HCT116 (cell line): Measurements from ENCODE around the gene GCNT3. TPM values are rescaled to one million over a fixed set of nuclear protein-coding genes. Genes with fewer than 3 reads are reported as not detected.
"Not testable (repeated sequence)": the region's sequence is repeated elsewhere in the genome, so short reads cannot be mapped to it uniquely, and the experiment has no call there.

Experiments used
- ATAC-seq: fragments of 200-7000 bp; cut with Tn5 transposase; 2 replicates; pipeline ENCODE4 v1.9.1; 2020; ENCODE audit warnings: mild to moderate bottlenecking, moderate library complexity
- BruUV-seq: library from RNA; stranded (reverse); fragments of 400-500 nt; replicated peaks from 2 replicates; lab custom pipeline; 2021; lab: Mats Ljungman, UMichigan
- CTCF ChIA-PET: fragments of 300-600 bp; sonication (Branson Sonifier 250); formaldehyde crosslinking; loops from one replicate; lab custom pipeline; 2021; ENCODE audit warnings: antibody characterized with exemption; lab: Charles Lee
- POLR2A ChIA-PET: fragments of 300-600, 350-600 bp; sonication (Branson Sonifier 250); formaldehyde crosslinking; loops from one replicate; lab custom pipeline; 2021; ENCODE audit warnings: antibody characterized with exemption; lab: Charles Lee
- RAD21 ChIA-PET, 2 experiments: fragments of 300-600 bp; sonication (Branson Sonifier 250); formaldehyde crosslinking; loops; one replicate each; lab custom pipeline; 2023; ENCODE audit warnings: low total read pairs in 2 of 2; ENCODE audit not compliant: uncharacterized antibody in 2 of 2, unreplicated experiment in 2 of 2, low non-redundant PET in 1 of 2; lab: Charles Lee
- DNase-seq: peaks from one replicate; pipeline ENCODE4 v3.0.0-alpha.2; 2010; ENCODE audit warnings: low read depth, low spot score
- H2AFZ ChIP-seq: fragments of 200-600 bp; shearing (Covaris generic), sonication (generic); 2 replicates; pipeline ENCODE4 v1.6.1; 2017; ENCODE audit warnings: low read depth, mixed run types, mixed read lengths, antibody characterized with exemption, low read length; ENCODE audit not compliant: poor library complexity, severe bottlenecking
- H3K27ac ChIP-seq: 2 replicates; pipeline ENCODE4 v1.5.1; 2012; ENCODE audit warnings: low read depth, low read length
- H3K27me3 ChIP-seq: fragments of 200-600 bp; sonication (generic); 2 replicates; pipeline ENCODE4 v1.6.1; 2016; ENCODE audit warnings: mixed run types, low read length, mixed read lengths; ENCODE audit not compliant: insufficient read depth
- H3K36me3 ChIP-seq, 2 experiments: fragments of 200-500 bp in 1 of 2; fragments of 200-600 bp in 1 of 2; sonication (Bioruptor generic) in 1 of 2; sonication (generic) in 1 of 2; 2 replicates each; pipeline versions ENCODE4 v1.5.1 to v1.6.1; 2014 to 2016; ENCODE audit warnings: low read length in 2 of 2, inconsistent platforms in 1 of 2, mixed read lengths in 1 of 2, mixed run types in 1 of 2; ENCODE audit not compliant: insufficient read depth in 2 of 2, control insufficient read depth in 1 of 2
- H3K4me1 ChIP-seq, 2 experiments: fragments of 200-600 bp in 1 of 2; sonication (generic) in 1 of 2; 2 replicates each; pipeline versions ENCODE4 v1.5.1 to v1.6.1; 2012 to 2017; ENCODE audit warnings: low read length in 2 of 2, inconsistent platforms in 1 of 2, mild to moderate bottlenecking in 1 of 2, mixed read lengths in 1 of 2, mixed run types in 1 of 2, moderate library complexity in 1 of 2; ENCODE audit not compliant: insufficient read depth in 2 of 2, control insufficient read depth in 1 of 2
- H3K4me2 ChIP-seq: fragments of 200-600 bp; sonication (generic); 2 replicates; pipeline ENCODE4 v1.6.1; 2017; ENCODE audit warnings: mixed run types, low read length, mixed read lengths
- H3K4me3 ChIP-seq, 2 experiments: fragments of 200-600 bp in 1 of 2; sonication (generic) in 1 of 2; replicated peaks in 1 of 2; 2 replicates each; pipeline ENCODE4 v1.5.1; 2011 to 2016; ENCODE audit warnings: low read length in 2 of 2, control low read depth in 1 of 2, low read depth in 1 of 2, mild to moderate bottlenecking in 1 of 2, mixed read lengths in 1 of 2, mixed run types in 1 of 2
- H3K79me2 ChIP-seq: fragments of 200-600 bp; sonication (generic); 2 replicates; pipeline ENCODE4 v1.6.1; 2017; ENCODE audit warnings: mild to moderate bottlenecking, mixed run types, low read length, moderate library complexity, mixed read lengths; ENCODE audit not compliant: insufficient read depth
- H3K9ac ChIP-seq: fragments of 200-600 bp; sonication (generic); 2 replicates; pipeline ENCODE4 v1.6.1; 2016; ENCODE audit warnings: low read length, mixed read lengths
- H3K9me2 ChIP-seq: fragments of 200-600 bp; sonication (generic), shearing (Covaris generic); 2 replicates; pipeline ENCODE4 v1.6.1; 2017; ENCODE audit warnings: mixed run types, mild to moderate bottlenecking, moderate library complexity; ENCODE audit not compliant: insufficient read depth
- H3K9me3 ChIP-seq, 2 experiments: fragments of 200-500 bp in 1 of 2; fragments of 200-600 bp in 1 of 2; sonication (Bioruptor generic) in 1 of 2; sonication (generic) in 1 of 2; 2 replicates each; pipeline ENCODE4 v1.6.1; 2014 to 2017; ENCODE audit warnings: low read length in 2 of 2, mixed read lengths in 2 of 2, inconsistent platforms in 1 of 2, low read depth in 1 of 2, mild to moderate bottlenecking in 1 of 2, mixed run types in 1 of 2, moderate library complexity in 1 of 2; ENCODE audit not compliant: control insufficient read depth in 1 of 2, insufficient read depth in 1 of 2
- H4K20me1 ChIP-seq: fragments of 200-600 bp; sonication (generic), shearing (Covaris generic); 2 replicates; pipeline ENCODE4 v1.6.1; 2017; ENCODE audit warnings: mixed run types, mild to moderate bottlenecking, moderate library complexity; ENCODE audit not compliant: insufficient read depth
- CEBPB ChIP-seq: IDR thresholded peaks from 2 replicates; pipeline ENCODE4 v1.6.1; 2012; ENCODE audit warnings: low read depth
- RAD21 ChIP-seq: IDR thresholded peaks from 2 replicates; pipeline ENCODE4 v1.6.1; 2012; ENCODE audit warnings: low read depth, mild to moderate bottlenecking
- intact Hi-C: fragments of 100-400 bp; cut with micrococcal nuclease; formaldehyde crosslinking; loops from 2 replicates; pipeline ENCODE4 v1.10.0; 2022
- total RNA-seq: library from RNA; stranded (reverse); gene quantifications from one replicate; pipeline ENCODE4 v1.2.1, GENCODE V29; 2021; ENCODE audit not compliant: unreplicated experiment
- TF ChIP-seq, protein P1 (sequence below), 3 experiments: fragments of 200-600 bp in 1 of 3; sonication (generic) in 1 of 3; IDR thresholded peaks in 2 of 3; conservative IDR thresholded peaks in 1 of 3; 2 replicates each; pipeline ENCODE4 v1.5.1; 2012 to 2017; ENCODE audit warnings: low read depth in 2 of 3, low read length in 2 of 3, antibody characterized with exemption in 1 of 3, borderline replicate concordance in 1 of 3, control low read depth in 1 of 3, mild to moderate bottlenecking in 1 of 3, mixed read lengths in 1 of 3, mixed run types in 1 of 3, moderate library complexity in 1 of 3; ENCODE audit not compliant: insufficient read depth in 1 of 3
- TF ChIP-seq, protein P2 (sequence below): IDR thresholded peaks from 2 replicates; pipeline ENCODE4 v1.6.1; 2012

The GCNT3 gene
- total RNA-seq, 1 experiment from 2014 or later, result 5.6 TPM

DNA sequence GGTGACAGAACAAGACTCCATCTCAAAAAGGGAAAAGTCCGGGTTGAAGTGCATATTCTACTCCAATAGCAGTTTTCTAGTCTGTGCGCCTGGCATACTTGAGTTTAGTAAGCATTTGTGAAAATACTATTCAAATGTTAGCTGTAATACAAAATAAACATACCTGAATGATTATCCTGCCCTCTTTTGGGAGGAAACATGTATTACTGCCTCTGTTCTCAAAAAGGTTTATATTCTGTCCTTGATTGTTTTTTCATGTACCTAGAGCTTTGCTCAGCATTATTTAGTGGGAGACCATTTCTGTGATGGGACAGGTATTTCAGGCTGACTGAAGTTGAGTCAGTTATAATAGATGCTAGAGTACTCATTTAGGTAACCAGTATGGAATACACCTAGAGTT is 25.9 kb downstream of the GCNT3 start:
- not testable (repeated sequence) for BruUV-seq, H2AFZ ChIP-seq, H4K20me1 ChIP-seq, DNase-seq, H3K4me2 ChIP-seq
- TF ChIP-seq, protein P1, sequence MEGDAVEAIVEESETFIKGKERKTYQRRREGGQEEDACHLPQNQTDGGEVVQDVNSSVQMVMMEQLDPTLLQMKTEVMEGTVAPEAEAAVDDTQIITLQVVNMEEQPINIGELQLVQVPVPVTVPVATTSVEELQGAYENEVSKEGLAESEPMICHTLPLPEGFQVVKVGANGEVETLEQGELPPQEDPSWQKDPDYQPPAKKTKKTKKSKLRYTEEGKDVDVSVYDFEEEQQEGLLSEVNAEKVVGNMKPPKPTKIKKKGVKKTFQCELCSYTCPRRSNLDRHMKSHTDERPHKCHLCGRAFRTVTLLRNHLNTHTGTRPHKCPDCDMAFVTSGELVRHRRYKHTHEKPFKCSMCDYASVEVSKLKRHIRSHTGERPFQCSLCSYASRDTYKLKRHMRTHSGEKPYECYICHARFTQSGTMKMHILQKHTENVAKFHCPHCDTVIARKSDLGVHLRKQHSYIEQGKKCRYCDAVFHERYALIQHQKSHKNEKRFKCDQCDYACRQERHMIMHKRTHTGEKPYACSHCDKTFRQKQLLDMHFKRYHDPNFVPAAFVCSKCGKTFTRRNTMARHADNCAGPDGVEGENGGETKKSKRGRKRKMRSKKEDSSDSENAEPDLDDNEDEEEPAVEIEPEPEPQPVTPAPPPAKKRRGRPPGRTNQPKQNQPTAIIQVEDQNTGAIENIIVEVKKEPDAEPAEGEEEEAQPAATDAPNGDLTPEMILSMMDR (IDR thresholded peaks at IDR 0.05 in 2 of 3, conservative IDR thresholded peaks at IDR 0.05 in 1 of 3; ENCODE audit: borderline replicate concordance in 1 of 3, insufficient read depth in 1 of 3, low read depth in 2 of 3, low read length in 2 of 3), result peak in 2 of 3 experiments; percentile 18 to 35; a peak in 3 of 6 replicates
- TF ChIP-seq RAD21, result peak; percentile 37; the same call in 1 of the 2 replicates
- TF ChIP-seq, all 23 proteins: peak for 2; not testable (repeated sequence) for 21
- H3K36me3 ChIP-seq, result peaks cover 6 to 20% of the 10 kb centered on the region in 2 experiments; a peak in 2 of 4 replicates
- H3K9ac ChIP-seq, POLR2A ChIA-PET, H3K27me3 ChIP-seq, H3K9me3 ChIP-seq, H3K9me2 ChIP-seq, H3K4me3 ChIP-seq, H3K27ac ChIP-seq, H3K4me1 ChIP-seq: not testable (repeated sequence)
- 0 out of 2 replicates have a peak, but pooled peaks have one; percentile 19 for ATAC-seq
- ChIA-PET CTCF (interaction anchor here (0.6 to 1.5 kb wide), 4 partner anchors 14 to 109 kb away, joined by 3 to 15 read pairs (median 4); no protein-coding TSS in a partner anchor), RAD21 (interaction anchor here in 1 of 2 experiments (0.5 kb wide), 1 partner anchor 101 kb away, joined by 3 read pairs; no protein-coding TSS in a partner anchor)
- intact Hi-C loops, result loop anchor here (10.0 kb wide), 1 partner anchor 653 kb away; the partner anchor contains the start of gene RNF111
- peaks cover 11% of the 10 kb centered on the region for H3K79me2 ChIP-seq

DNA sequence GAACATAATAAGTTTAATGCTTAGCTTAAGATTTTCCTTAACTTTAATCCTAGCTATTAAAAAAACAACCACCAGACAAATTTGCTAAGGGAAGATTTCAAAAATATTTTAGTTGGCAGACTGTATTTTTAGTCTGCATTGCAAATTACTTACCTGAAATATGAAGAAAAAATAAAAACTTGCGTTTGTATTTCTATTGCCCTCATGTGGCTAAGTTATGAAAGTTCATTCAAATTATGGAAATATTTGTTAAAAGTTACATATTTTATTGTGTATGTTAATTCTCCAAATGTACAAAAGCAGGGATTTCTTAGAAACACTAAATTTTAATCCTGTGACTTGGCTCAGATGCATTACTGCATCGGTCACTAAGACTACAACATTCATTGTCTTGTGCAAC is 30.8 kb downstream of the GCNT3 start:
- no peaks in the 10 kb centered on the region for H3K9me3 ChIP-seq
- H3K36me3 ChIP-seq, result peaks cover 8 to 22% of the 10 kb centered on the region in 2 experiments; a peak in 2 of 4 replicates
- H3K79me2 ChIP-seq, result peaks cover 31% of the 10 kb centered on the region
- intact Hi-C loops, result no loop called here
- no peak overlapping the region for H3K4me3 ChIP-seq
- no TSS peak for BruUV-seq
- H3K4me1 ChIP-seq, result no peaks in the 10 kb centered on the region
- H4K20me1 ChIP-seq, result no peaks in the 10 kb centered on the region
- CTCF ChIA-PET, result interaction anchor here (1.0 to 4.0 kb wide), 3 partner anchors 10 to 113 kb away, joined by 3 to 33 read pairs (median 10); no protein-coding TSS in a partner anchor
- H2AFZ ChIP-seq, result no peak overlapping the region
- H3K27me3 ChIP-seq, result no peaks in the 10 kb centered on the region
- RAD21 ChIA-PET, result interaction anchor here in 1 of 2 experiments (1.0 kb wide), 1 partner anchor 109 kb away, joined by 3 read pairs; no protein-coding TSS in a partner anchor
- no peak overlapping the region for H3K4me2 ChIP-seq
- H3K9me2 ChIP-seq, result no peaks in the 10 kb centered on the region
- POLR2A ChIA-PET, result no interaction called here
- H3K9ac ChIP-seq, result no peak overlapping the region
- no peak for DNase-seq
- H3K27ac ChIP-seq, result no peak overlapping the region
- no peak for ATAC-seq
- TF ChIP-seq, protein P1 (IDR thresholded peaks at IDR 0.05 in 2 of 3, conservative IDR thresholded peaks at IDR 0.05 in 1 of 3; ENCODE audit: borderline replicate concordance in 1 of 3, insufficient read depth in 1 of 3, low read depth in 2 of 3, low read length in 2 of 3), result peak; percentile 5 to 38 (median 8); a peak in 3 of 6 replicates
- no peak for TF ChIP-seq CEBPB
- TF ChIP-seq, protein P2, sequence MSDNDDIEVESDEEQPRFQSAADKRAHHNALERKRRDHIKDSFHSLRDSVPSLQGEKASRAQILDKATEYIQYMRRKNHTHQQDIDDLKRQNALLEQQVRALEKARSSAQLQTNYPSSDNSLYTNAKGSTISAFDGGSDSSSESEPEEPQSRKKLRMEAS, result no peak
